ENCODE results near the gene RCOR1. TPM values are rescaled to one million over a fixed set of nuclear protein-coding genes. Genes with fewer than 3 reads are reported as not detected.

Gene RCOR1
- total RNA-seq, 2 donors from 2014 or later: 17.1 to 17.5 TPM

DNA sequence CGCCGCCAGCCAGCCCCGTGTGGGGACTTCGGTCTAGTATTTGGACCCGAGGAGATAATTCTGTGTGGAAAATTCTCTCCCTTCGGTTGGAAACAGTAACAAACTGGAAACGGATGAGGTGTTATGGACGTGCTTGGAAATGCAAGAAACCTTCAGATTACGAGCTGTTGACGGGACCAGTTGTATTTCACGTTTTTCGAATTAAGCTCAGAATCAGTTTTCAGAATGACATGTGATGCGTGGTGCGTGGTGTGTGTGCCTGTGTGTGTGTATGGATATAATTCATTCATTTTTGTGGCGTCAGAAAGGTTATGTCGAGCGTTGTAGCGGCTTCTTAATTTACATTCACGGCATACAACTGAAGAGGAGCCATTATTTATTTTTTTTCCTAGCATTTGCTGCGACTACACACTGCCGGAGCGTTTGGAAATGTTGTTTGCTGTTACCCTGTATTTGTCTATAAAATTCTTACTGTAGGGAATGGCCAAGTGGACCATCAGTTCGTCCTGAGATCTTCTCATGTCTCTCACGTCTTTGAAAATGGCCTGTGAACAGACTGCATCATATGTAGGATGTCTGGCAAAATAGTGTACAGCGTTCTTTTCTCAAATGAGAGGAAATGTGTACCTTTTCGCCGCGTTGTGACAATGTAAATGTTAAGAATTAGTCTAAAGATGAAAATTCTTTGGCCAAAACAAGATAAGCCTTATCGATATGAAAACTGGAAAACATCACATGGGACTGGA, 186.1 kb downstream of the RCOR1 start:
- DNase-seq (ENCODE audit: low spot score) (no peak), ATAC-seq (no peak)
- Mint-ChIP-seq H3K4me3 (peak overlapping the region; percentile 92), H3K27ac (peak overlapping the region; percentile 80 to 94), H3K27me3 (no peaks in the 10 kb centered on the region), H3K4me1 (ENCODE audit: low read depth in 2 of 2) (peaks cover 34 to 37% of the 10 kb centered on the region in 2 donors), H3K36me3 (peaks cover 16% of the 10 kb centered on the region), H3K9me3 (no peaks in the 10 kb centered on the region)

DNA sequence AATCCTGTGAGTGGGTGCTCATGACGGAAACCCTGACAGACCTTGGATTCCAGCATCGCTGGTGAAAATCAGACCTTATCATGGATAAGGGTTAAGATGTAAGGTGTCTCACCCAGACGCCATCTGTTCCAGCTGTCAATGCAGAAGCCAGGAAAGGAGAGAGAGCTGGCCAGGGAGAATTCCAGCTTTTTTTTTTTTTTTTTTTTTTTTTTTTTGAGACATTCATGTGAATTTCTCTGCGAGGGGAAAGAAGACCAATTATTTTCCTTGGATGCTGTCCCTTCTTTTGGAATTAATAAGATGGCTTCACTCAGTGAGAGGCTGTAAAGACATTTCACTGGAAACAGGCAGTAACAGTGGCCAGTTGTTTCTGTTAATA, 186.6 kb downstream of the RCOR1 start:
- Mint-ChIP-seq H3K27ac (peak overlapping the region; percentile 80 to 94), H3K27me3 (no peaks in the 10 kb centered on the region), H3K36me3 (peaks cover 16% of the 10 kb centered on the region), H3K9me3 (no peaks in the 10 kb centered on the region), H3K4me1 (ENCODE audit: low read depth in 2 of 2) (peaks cover 38 to 41% of the 10 kb centered on the region in 2 donors), H3K4me3 (peak overlapping the region; percentile 92)
- no peak for DNase-seq (ENCODE audit: low spot score)
- ATAC-seq: no peak

DNA sequence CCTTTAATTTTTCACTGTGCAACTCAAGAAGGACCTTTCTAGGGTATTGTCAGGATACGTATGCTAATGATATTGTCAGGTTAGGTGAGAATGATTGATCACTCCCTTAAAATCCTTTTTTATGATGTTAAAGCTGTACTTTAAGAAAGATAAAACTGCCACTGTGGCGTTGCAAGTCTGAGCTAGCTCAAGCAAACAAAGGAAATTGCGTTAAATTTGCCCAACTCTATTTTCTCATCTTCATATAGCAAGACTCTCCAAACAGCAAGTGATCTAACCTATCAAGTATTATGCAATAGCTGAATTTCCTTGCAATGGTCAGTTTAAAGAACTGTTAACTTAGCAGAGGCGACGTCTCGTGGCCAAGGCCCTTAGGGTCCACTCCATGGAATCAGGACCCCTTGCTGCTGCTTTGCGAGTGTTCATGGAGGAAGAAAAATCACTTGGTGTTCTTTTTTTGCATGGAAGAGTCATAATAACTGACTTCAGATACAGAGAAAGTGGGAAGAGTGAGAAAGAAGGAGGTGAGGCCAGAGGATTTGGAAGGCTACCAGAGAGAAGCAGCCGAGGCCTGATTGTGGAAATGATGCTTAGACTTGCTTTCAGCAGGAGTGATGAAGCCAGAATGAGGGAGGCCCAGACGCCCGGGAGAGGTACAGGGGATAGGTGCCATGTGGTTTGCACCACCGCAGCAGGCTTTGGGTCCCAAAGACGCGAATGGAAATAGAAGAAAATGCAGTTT, 187.3 kb downstream of the RCOR1 start:
- Mint-ChIP-seq H3K36me3 (peaks cover 16% of the 10 kb centered on the region), H3K4me3 (peak overlapping the region; percentile 92), H3K27ac (peak overlapping the region; percentile 80 to 94), H3K9me3 (no peaks in the 10 kb centered on the region), H3K27me3 (no peaks in the 10 kb centered on the region), H3K4me1 (ENCODE audit: low read depth in 2 of 2) (peaks cover 38 to 42% of the 10 kb centered on the region in 2 donors)
- no peak for ATAC-seq
- DNase-seq (ENCODE audit: low spot score): no peak

Other genes with a start within 250 kb of the RCOR1 start
- gene CINP, start 229.8 kb upstream of the RCOR1 start, total RNA-seq: 10 to 100 TPM; 38.5 to 39.1 TPM
- gene TECPR2, start 229.7 kb upstream of the RCOR1 start, total RNA-seq: 10 to 100 TPM; 12.2 to 17.2 TPM
- gene ANKRD9, start 82.9 kb upstream of the RCOR1 start, total RNA-seq: 10 to 100 TPM in 1 of 2 donors, 1 to 10 TPM in 1; 7.9 to 12.7 TPM
- 10 to 100 TPM; 37.6 to 84.6 TPM for gene TRAF3, start 184.8 kb downstream of the RCOR1 start, total RNA-seq